SW480 (cell line): Measurements from ENCODE around the gene SWAP70.

ENCODE experiments used
- DNase-seq: peaks from one replicate; pipeline ENCODE4 v3.0.0-alpha.2; 2016; ENCODE audit warnings: low spot score

SWAP70 gene

GRCh38 chr11:9753021-9753420 is 89.1 kb downstream of the SWAP70 start:
- DNase-seq = peak; percentile 21

GRCh38 chr11:9754010-9754471 is 90.2 kb downstream of the SWAP70 start:
- DNase-seq = no peak

DNA sequence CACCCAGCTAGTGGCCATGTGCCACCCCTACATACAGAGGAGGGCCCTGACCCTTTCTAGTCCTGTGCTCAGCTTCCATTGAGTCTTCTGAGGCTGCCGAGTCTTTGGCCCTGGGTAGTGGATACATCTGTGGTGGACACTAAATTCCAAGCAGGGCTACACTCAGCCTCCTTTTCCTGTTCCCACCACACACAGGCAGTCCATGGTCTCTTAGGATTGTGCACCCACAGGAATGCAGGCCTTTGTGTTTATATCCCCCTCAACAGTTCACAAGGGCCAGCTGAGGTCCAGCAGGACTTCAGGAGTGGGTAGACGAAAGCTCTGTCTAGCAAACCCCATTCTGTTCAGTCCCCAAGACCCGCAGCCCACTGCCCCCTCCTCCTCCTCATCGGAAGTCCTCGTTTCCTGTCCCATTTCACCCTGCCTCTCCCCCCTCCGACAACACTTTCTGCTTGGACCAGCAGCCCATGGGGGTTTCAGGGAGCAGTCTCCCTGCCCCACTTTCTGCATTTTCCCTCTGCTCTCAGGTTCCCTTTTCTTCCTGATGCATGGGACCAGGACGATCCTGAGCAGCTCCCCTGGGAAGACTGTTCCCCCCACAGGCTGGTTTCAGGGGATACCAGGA is 91.8 kb downstream of the SWAP70 start:
- DNase-seq = peak; percentile 40

- DNase-seq = no peak
These were observed 92.6 kb downstream of the SWAP70 start for GRCh38 chr11:9756461-9756860.

GRCh38 chr11:9756878-9757277 is 93.0 kb downstream of the SWAP70 start:
- DNase-seq = no peak

DNA sequence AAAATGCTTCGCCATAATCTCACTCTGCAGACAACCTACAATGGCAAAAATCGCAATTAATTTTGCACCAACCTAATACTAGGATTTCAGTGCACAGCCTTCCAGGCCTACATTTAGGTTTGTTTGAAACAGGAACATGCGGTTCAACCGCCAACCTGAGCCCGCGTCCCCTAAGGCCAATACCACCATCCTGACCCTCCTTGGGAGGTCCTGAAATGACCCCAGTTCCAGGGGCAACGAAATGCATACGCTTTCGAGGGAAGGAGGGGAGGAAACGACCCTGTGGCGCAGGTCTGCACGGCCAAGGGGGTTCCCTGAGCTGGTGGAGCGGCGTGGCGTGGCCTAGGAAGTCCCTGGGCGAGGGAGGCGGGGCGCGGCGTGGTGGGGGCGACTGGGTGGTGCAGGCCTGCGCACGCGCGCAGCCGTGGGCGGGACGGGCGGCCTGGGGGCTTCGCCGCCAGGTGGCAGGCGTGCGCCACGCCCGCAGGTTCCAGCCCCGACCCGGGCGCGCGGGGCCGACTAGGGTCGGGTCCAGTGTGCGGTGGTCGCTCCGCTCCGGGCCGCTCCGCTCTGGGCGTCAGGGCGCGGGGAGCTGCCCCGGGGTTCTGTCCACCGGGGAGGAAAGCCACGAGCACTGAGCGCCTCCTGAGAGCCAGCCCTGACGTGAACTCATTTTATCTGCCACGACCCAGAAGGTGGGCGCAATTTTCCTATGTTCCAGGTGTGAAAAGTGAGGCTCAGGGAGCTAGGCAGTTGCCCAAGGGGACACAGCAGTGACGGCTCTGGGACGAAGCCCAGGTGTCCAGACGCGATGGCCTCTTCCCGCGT is 94.1 kb downstream of the SWAP70 start:
- peak; percentile 71 for DNase-seq

DNA sequence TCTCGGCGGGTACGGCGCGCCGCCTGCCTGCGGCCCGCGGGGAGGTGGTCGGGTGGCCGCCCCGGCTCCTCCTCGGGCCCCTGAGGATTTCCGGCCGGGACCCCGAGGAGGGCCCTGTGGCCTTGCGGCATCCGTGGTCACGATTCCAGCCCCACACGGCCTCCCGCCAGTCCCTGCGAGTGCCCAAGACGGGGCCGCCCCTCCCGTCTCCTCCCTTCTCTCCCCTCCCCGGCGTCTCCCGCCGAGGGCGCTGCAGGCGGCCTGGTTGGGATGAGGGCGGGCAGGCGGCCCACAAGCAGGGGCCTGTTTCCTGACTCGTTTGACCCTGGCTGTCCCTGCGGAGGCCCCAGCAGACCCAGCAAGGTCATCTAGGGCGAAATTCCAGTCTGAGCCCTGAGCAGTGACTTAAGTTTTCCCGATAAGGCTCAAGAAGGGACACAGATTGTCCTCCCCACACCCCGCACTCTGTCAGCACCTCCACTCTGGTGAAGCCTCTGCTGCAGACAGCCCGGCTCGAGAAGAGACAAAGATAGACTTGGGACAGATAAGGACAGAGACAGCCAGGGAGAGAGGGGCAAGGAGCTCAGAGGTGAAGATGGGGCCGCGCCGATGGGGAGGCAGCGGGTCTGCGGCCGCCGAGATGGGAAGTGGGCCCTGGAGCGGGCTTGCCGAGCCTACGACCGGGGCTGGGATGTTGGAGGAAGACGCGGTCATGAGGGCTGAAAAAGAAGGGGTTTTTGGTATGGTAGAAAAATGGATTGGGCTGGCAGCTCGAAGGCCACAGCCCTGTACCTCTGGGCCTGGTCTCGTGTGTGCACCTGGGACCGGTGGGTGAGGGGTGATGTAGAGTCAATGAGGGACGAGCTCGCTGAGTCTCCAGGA is 95.0 kb downstream of the SWAP70 start:
- DNase-seq = peak; percentile 68

- peak; percentile 100 for DNase-seq
These were observed 95.8 kb downstream of the SWAP70 start for GRCh38 chr11:9759519-9760192.

- no peak for DNase-seq
These were observed 96.3 kb downstream of the SWAP70 start for GRCh38 chr11:9760193-9760575.

DNA sequence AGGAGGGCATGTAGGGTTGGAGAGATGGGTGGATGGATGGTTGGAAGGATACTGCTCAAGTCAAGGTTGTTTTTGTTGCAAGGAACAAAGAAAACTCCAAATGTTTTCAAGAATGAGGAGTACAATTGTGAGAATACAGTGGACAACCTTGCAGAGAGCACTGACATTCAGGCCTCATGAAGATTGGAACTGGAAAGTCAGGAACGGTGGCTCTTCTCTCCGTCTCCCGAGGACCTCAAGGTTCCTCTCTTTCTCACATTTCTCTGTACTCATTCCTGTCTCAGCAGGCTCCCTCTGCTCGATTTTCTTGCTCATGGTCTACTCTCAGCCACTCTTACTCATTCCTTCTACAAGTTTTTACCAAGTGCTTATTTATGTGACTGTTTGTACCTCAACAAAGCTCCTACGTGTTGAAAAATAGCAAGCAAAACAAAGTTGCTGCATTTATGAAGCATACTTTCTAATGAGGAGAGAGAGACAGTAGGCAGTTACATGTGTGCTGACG is 97.6 kb downstream of the SWAP70 start:
- DNase-seq = no peak

DNA sequence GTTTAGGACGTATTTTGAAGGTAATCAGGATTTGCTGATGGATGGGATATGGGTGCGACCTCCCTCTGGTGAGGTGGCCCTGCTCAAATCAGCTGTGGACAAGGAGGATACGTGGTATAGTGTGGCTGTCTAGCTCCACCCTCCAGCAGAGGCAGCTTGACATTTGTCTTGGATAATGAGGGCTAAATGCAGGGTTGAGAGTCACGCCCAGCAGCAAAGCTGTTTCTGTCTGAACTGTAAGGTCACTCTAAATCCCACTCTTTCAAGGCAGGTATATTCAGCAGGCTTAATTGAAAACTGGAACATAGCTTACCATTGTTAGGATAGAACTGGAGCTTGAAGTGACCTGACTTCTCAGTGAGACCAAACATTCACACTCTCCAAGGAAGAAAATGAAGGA is 98.7 kb downstream of the SWAP70 start:
- no peak for DNase-seq

DNA sequence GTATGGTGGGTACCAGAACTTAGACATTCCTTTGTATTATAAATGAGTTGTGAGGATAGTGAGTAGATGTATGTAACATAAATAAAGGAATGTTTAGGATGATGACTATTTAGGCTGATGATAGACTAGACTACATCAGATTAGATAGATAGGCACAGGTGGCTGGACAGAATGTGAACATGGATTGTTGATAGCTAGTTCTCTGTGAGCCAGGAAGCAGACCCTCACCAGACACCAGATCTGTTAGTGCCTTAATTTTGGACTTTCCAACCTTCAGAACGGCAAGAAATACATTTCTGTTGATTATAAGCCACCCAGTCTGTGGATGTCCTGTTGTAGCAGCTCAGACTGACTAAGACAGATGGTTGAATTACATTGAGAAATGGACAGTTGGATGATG is 99.4 kb downstream of the SWAP70 start:
- no peak for DNase-seq

DNA sequence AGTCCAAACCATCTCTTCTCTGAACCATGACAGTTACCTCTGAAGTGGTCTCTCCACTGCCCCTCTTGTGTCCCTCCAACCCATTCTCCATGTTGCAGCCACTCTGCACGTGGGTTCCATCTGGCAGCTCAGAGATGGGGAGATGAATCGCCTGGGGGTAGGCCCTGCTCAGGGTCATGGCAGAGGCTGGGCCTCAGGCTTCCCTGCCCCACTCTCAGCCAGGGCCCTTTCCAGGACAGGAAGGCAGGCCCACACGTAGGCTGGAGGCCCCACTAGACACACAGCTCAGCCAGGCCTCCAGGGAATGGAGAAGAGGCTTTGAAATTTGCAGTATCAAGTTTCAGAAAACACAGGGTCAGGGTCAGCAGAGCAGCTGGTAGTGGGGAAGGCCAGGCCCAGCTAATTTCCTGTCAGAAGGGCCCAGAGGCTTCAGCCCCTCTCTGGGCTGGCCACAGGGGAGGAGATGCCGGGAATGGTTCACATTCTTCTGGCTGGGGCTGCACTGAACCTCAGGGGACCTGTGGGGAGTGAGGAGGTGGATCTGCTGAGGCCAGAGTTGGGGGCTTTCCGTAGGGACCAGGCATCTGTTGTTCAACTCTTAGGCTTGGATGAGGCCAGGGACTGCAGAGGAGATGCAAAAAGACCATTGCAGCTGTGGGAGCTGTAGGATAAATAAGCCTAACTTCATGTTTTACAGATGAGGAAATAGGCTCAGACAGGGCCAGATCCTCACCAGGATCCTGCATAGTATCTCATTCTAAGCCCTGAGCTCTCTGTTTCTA is 101.6 kb downstream of the SWAP70 start:
- peak; percentile 39 for DNase-seq

DNA sequence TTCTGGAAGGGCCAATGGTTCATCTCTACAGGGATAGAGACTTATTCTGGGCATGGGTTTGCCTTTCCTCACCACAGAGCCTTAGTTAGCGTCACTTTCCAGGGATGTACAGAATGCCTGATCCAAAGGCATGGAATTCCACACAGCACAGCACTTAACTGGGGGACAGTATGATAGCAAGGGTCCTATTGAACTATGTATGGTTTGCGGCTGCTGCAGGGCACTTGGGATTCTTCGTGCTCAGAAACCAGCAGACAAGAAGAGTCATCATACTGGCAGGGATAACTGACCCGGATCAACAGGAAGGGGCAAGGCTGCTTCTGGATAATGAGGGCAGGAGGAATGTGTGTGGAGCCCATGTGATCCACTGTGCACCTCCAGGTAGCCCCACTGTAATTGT is 105.7 kb downstream of the SWAP70 start:
- DNase-seq = no peak

DNA sequence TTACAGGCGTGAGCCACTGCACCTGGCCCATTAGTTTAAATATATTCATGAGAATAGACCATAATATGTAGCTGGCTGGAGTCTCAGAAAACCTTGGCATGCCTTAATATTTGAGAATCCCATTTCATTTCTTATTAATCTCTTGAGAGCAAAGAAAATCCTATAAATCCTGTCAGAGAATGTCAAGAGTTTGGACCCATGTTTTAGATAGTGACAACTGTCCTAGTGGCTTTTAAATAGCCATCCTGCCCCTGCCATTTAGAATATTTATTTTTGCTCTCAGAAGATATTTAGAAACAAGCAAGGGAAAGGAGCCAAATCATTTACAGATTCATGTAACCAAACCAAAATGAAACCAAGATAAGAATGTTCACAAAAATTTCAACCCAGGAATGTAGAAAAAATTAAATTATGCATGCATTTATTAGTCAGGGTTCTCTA is 107.2 kb downstream of the SWAP70 start:
- DNase-seq = no peak

GRCh38 chr11:9772218-9772617 is 108.3 kb downstream of the SWAP70 start:
- DNase-seq = no peak

GRCh38 chr11:9773524-9773923 is 109.6 kb downstream of the SWAP70 start:
- no peak for DNase-seq

DNA sequence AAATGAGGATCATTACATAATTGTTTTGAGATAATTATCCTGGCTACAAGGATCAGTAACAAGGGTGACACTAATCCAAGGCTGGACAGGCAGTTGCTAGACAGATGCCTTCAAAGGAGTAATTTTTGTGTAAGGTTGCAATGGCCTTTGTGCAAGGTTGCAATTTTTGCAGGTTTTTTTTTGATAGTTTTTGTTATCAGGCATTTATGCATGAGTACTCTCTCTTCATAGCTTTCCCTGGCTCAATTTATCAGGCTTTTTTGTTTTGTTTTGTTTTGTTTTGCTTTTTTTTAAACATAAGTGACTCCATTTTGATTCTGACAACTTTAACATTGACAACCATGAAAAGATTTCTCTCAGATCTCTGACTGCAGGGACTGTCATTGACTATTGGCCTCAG is 110.2 kb downstream of the SWAP70 start:
- DNase-seq = no peak

- DNase-seq = no peak
These were observed 110.9 kb downstream of the SWAP70 start for GRCh38 chr11:9774591-9775397.

DNA sequence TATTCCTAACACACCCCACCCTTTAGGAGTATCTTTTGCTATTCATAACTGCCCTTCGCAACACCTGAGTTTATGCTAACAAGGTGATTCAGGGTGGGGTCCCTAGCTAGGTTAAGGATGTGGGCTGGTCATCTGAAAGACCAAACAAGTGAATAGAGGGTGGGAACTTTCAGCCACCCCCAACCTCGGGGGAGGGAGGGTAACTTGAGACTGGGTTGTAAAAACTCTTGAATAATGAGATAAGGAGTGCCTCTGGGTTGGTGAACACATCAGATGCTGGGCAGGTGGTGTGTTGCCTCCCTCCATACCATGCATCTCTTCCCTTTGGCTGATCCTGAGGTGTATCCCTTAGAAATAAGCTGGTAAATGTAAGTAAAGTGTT is 111.5 kb downstream of the SWAP70 start:
- DNase-seq = no peak
